ENCODE data around the gene ADAM12. TPM values are rescaled to one million over a fixed set of nuclear protein-coding genes. Genes with fewer than 3 reads are reported as not detected.

Gene ADAM12
- total RNA-seq, 2 donors from 2014 or later = 0.14 to 1.9 TPM

- intact Hi-C loops (cut with DNase I) = no loop called here
- no peak for DNase-seq (ENCODE audit: low spot score)
- WGBS = 92% methylated on average over 2 of the region's 2 CpGs
- H3K27ac ChIP-seq = no peak overlapping the region
- no peaks in the 10 kb centered on the region for H3K9me3 ChIP-seq
- no peaks in the 10 kb centered on the region for H3K36me3 ChIP-seq
- H3K27me3 ChIP-seq (replicated peaks; ENCODE audit: insufficient read depth) = no peaks in the 10 kb centered on the region
- no peak overlapping the region for H3K4me3 ChIP-seq
- H3K4me1 ChIP-seq (replicated peaks) = no peaks in the 10 kb centered on the region
- TF ChIP-seq CTCF (IDR thresholded peaks at IDR 0.05) (no peak), POLR2A (IDR thresholded peaks at IDR 0.05) (no peak), POLR2AphosphoS5 (IDR thresholded peaks at IDR 0.05) (no peak)
Observed at GRCh38 chr10:126012485-126012884, 375.8 kb downstream of the ADAM12 start.

GRCh38 chr10:126011995-126012394 is 376.3 kb downstream of the ADAM12 start:
- WGBS = 89% methylated on average over 5 of the region's 5 CpGs
- Histone ChIP-seq H3K4me1 (replicated peaks) (no peaks in the 10 kb centered on the region), H3K27me3 (replicated peaks; ENCODE audit: insufficient read depth) (no peaks in the 10 kb centered on the region), H3K9me3 (no peaks in the 10 kb centered on the region), H3K36me3 (no peaks in the 10 kb centered on the region), H3K4me3 (no peak overlapping the region), H3K27ac (no peak overlapping the region)
- intact Hi-C loops (cut with DNase I) = no loop called here
- TF ChIP-seq CTCF (IDR thresholded peaks at IDR 0.05) (no peak), POLR2AphosphoS5 (IDR thresholded peaks at IDR 0.05) (no peak), POLR2A (IDR thresholded peaks at IDR 0.05) (no peak)
- DNase-seq (ENCODE audit: low spot score) = no peak

- Histone ChIP-seq H3K4me3 (no peak overlapping the region), H3K4me1 (replicated peaks) (no peaks in the 10 kb centered on the region), H3K27me3 (replicated peaks; ENCODE audit: insufficient read depth) (no peaks in the 10 kb centered on the region), H3K27ac (no peak overlapping the region), H3K36me3 (no peaks in the 10 kb centered on the region), H3K9me3 (no peaks in the 10 kb centered on the region)
- intact Hi-C loops (cut with DNase I) = no loop called here
- 90% methylated on average over 7 of the region's 7 CpGs for WGBS
- no peak for DNase-seq (ENCODE audit: low spot score)
- TF ChIP-seq CTCF (IDR thresholded peaks at IDR 0.05) (no peak), POLR2AphosphoS5 (IDR thresholded peaks at IDR 0.05) (no peak), POLR2A (IDR thresholded peaks at IDR 0.05) (no peak)
Observed at GRCh38 chr10:126009650-126010049, 378.6 kb downstream of the ADAM12 start.

- H3K27me3 ChIP-seq (replicated peaks; ENCODE audit: insufficient read depth) = no peaks in the 10 kb centered on the region
- 98% methylated on average over 2 of the region's 2 CpGs for WGBS
- TF ChIP-seq CTCF (IDR thresholded peaks at IDR 0.05) (no peak), POLR2A (IDR thresholded peaks at IDR 0.05) (no peak), POLR2AphosphoS5 (IDR thresholded peaks at IDR 0.05) (no peak)
- H3K27ac ChIP-seq = no peak overlapping the region
- H3K9me3 ChIP-seq = no peaks in the 10 kb centered on the region
- no peak overlapping the region for H3K4me3 ChIP-seq
- DNase-seq (ENCODE audit: low spot score) = no peak
- intact Hi-C loops (cut with DNase I) = no loop called here
- no peaks in the 10 kb centered on the region for H3K36me3 ChIP-seq
- H3K4me1 ChIP-seq (replicated peaks) = no peaks in the 10 kb centered on the region
Observed at GRCh38 chr10:126006906-126007305, 381.4 kb downstream of the ADAM12 start.

- 80% methylated on average over 5 of the region's 5 CpGs for WGBS
- intact Hi-C loops (cut with DNase I) = no loop called here
- no peak for DNase-seq (ENCODE audit: low spot score)
- H3K27ac ChIP-seq = no peak overlapping the region
- no peaks in the 10 kb centered on the region for H3K27me3 ChIP-seq (replicated peaks; ENCODE audit: insufficient read depth)
- H3K9me3 ChIP-seq = no peaks in the 10 kb centered on the region
- H3K4me3 ChIP-seq = no peak overlapping the region
- no peaks in the 10 kb centered on the region for H3K4me1 ChIP-seq (replicated peaks)
- TF ChIP-seq POLR2A (IDR thresholded peaks at IDR 0.05) = no peak
- no peak for TF ChIP-seq CTCF (IDR thresholded peaks at IDR 0.05)
- no peak for TF ChIP-seq POLR2AphosphoS5 (IDR thresholded peaks at IDR 0.05)
- no peaks in the 10 kb centered on the region for H3K36me3 ChIP-seq
Observed at GRCh38 chr10:126006264-126006663, 382.0 kb downstream of the ADAM12 start.

Measured in prostate gland (tissue), 2 donors.